ENCODE measurements around the gene TTC39C.
"Not testable (repeated sequence)": the region's sequence is repeated elsewhere in the genome, so short reads cannot be mapped to it uniquely, and the experiment has no call there.

The TTC39C gene

GRCh38 chr18:24018299-24018886, 3.8 kb downstream of the TTC39C start:
- DNase-seq: no peak

GRCh38 chr18:24019641-24020331, 5.2 kb downstream of the TTC39C start:
- no peak for DNase-seq

- DNase-seq: no peak
Observed at GRCh38 chr18:24021505-24021904, 7.0 kb downstream of the TTC39C start.

- DNase-seq: no peak
Observed at GRCh38 chr18:24022161-24022560, 7.6 kb downstream of the TTC39C start.

- DNase-seq: no peak
Observed at GRCh38 chr18:24023185-24023814, 8.7 kb downstream of the TTC39C start.

- DNase-seq: no peak
Observed at GRCh38 chr18:24024425-24024824, 9.9 kb downstream of the TTC39C start.

GRCh38 chr18:24026457-24026856, 11.9 kb downstream of the TTC39C start:
- no peak for DNase-seq

GRCh38 chr18:24027156-24027827, 12.7 kb downstream of the TTC39C start:
- no peak for DNase-seq

GRCh38 chr18:24028946-24029345, 14.4 kb downstream of the TTC39C start:
- DNase-seq: not testable (repeated sequence)

- no peak for DNase-seq
Observed at GRCh38 chr18:24031318-24031717, 16.8 kb downstream of the TTC39C start.

- DNase-seq: no peak
Observed at GRCh38 chr18:24031916-24032315, 17.4 kb downstream of the TTC39C start.

- DNase-seq: no peak
Observed at GRCh38 chr18:24033641-24034412, 19.3 kb downstream of the TTC39C start.

- no peak for DNase-seq
Observed at GRCh38 chr18:24035316-24035715, 20.8 kb downstream of the TTC39C start.

GRCh38 chr18:24039671-24040070, 25.1 kb downstream of the TTC39C start:
- DNase-seq: no peak

GRCh38 chr18:24041691-24042090, 27.1 kb downstream of the TTC39C start:
- DNase-seq: no peak

- no peak for DNase-seq
Observed at GRCh38 chr18:24043403-24043802, 28.8 kb downstream of the TTC39C start.

GRCh38 chr18:24048261-24048660, 33.7 kb downstream of the TTC39C start:
- no peak for DNase-seq

GRCh38 chr18:24049142-24049541, 34.6 kb downstream of the TTC39C start:
- no peak for DNase-seq

- DNase-seq: no peak
Observed at GRCh38 chr18:24051031-24051947, 36.7 kb downstream of the TTC39C start.

GRCh38 chr18:24052053-24052452, 37.5 kb downstream of the TTC39C start:
- no peak for DNase-seq

- DNase-seq: no peak
Observed at GRCh38 chr18:24053211-24053610, 38.7 kb downstream of the TTC39C start.

GRCh38 chr18:24054130-24054529, 39.6 kb downstream of the TTC39C start:
- DNase-seq: no peak

Measured in NCI-H2081 treated with DMSO at 0.1 percent for 48 hours (cell line).